NCI-H446 (cell line): ENCODE data around the gene MACO1.
A peak's percentile ranks its signal among the peaks of the same experiment; 100 is the strongest.
"Not testable (repeated sequence)": the region's sequence is repeated elsewhere in the genome, so short reads cannot be mapped to it uniquely, and the experiment has no call there.

Experiments
- DNase-seq, 2 experiments: peaks; one replicate each; lab custom pipeline; 2025; lab: John Stamatoyannopoulos, UW

Gene MACO1

GRCh38 chr1:25486602-25487001, 55.9 kb downstream of the MACO1 start:
- DNase-seq: no peak

- DNase-seq: no peak
These were observed 56.9 kb downstream of the MACO1 start for GRCh38 chr1:25487628-25488027.

DNA sequence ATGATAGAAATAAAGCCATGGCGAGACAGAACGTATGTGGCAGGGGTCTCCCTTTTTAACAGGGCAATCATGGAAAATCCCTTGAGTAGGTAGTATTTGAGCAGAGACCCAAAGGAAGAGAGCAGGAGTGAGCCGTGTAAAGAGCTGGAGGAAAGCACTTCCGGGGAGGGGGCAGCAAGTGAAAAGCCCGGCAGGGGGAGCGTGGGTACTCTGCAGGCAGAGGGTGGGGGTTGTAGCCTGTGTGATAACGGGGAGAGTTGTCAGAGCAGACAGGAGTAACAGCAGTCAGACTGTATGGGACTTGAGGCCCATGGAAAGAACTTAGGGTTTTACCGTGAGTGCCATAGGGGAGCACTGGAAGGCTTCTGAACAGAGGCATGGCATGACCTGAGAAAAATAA, 61.6 kb downstream of the MACO1 start:
- no peak for DNase-seq

DNA sequence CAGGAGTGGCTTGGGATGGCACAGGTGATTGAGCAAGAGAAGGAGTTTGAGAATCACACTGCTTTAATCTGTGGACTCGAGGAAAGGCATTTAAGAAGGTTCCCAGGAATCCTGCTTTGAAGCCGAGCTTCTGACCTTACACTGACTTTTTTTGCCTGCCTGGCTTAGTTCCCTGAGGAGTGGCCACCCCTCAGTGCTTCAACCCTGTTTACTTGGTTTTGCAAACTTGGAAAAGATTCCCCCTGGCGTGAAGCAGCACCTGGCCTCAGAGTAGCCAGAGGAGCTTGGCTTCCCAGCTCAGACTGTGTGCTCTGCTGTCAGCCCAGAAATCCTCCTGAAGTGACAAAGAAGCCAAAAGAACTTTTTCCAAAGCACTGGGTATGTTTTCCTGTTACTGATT, 64.3 kb downstream of the MACO1 start:
- no peak for DNase-seq

DNA sequence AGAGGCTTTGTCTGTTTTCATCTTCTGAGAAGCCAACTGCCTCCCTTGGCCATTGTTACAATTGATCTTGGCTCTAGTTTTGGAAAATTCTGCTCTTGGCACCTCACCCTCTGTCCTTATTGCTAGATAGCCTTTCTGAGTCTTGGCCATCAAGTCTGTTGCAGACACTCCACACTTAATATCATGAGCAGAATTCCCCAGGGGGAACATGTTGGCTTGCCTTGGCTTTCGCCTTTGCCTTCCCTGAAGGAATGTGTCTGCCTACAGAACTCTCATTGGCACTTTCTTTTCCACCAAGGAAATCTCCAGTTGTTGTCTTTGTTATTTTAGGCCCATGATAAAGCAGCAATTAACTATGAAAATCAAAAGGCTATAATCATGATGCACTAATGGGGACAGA, 70.0 kb downstream of the MACO1 start:
- no peak for DNase-seq

GRCh38 chr1:25501235-25502058, 70.8 kb downstream of the MACO1 start:
- DNase-seq: no peak

DNA sequence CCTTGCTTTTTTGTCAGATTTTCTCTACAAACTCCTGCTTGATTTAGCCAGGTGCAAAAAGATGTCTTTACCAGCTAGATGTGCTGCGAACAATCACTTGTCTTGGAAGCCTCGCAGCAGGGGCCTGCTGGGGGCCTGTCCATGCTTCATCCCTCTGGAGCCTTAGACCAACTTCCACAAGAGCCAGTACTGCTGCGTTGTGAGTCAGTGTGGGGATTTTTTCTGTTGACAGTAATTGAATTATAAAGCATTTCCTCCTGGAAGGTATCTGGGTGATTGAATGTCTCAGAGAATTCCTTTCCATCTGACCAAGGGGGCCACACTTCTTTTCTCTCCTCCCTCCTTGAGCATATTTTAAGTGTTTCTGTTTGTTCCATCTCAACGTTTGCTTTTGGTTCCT, 72.3 kb downstream of the MACO1 start:
- no peak for DNase-seq

- DNase-seq: peak in 1 of 2 experiments; percentile 36
These were observed 73.1 kb downstream of the MACO1 start for GRCh38 chr1:25503551-25504426.

- peak in 1 of 2 experiments; percentile 32 for DNase-seq
These were observed 74.3 kb downstream of the MACO1 start for GRCh38 chr1:25504706-25505595.

DNA sequence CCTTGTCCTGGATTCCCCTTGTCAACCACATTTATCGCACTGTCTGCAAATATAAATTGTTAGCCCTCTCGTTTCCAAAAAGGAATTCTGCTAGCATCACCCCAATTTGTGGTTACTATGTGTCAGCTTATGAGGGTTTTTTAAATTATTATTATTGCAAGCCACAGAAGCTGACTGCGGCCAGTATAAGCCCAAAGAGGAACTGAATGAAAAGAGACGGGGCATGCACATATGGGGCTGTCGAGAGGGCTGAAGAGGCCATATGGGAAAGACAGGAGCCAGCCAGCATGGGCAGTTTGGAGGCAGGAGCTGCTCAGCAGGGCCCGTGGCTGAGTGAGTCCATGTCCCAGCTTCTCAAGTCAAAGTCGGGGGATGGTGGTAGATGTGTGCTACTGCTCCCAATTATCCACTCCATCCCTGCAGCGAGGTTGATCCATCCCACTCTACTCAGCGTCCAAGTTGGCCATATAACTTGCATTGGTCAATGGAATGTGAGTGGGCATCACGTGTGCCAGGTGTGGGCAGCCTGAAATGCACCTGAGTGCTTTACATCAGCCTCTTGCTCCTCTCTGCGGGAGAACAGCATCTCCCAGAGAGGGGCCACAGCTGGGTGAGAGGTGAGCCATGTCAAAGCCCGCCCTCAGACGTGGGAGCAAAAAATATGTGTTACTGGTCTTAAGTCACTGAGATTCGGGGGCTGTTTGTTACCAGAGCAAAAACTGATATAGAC, 75.1 kb downstream of the MACO1 start:
- peak in 1 of 2 experiments; percentile 32 for DNase-seq

DNA sequence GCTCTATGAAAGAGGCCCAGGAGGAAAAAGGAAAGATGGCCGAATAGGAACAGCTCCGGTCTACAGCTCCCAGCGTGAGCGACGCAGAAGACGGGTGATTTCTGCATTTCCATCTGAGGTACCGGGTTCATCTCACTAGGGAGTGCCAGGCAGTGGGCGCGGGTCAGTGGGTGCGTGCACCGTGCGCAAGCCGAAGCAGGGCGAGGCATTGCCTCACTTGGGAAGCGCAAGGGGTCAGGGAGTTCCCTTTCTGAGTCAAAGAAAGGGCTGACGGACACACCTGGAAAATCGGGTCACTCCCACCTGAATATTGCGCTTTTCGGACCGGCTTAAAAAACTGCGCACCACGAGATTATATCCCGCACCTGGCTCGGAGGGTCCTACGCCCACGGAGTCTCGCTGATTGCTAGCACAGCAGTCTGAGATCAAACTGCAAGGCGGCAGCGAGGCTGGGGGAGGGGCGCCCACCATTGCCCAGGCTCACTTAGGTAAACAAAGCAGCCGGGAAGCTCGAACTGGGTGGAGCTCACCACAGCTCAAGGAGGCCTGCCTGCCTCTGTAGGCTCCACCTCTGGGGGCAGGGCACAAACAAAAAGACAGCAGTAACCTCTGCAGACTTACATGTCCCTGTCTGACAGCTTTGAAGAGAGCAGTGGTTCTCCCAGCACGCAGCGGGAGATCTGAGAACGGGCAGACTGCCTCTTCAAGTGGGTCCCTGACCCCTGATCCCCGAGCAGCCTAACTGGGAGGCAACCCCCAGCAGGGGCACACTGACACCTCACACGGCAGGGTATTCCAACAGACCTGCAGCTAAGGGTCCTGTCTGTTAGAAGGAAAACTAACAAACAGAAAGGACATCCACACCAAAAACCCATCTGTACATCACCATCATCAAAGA, 76.1 kb downstream of the MACO1 start:
- DNase-seq: not testable (repeated sequence)

- no peak for DNase-seq
These were observed 83.0 kb downstream of the MACO1 start for GRCh38 chr1:25513666-25514065.

- DNase-seq: no peak
These were observed 84.3 kb downstream of the MACO1 start for GRCh38 chr1:25515033-25515432.

GRCh38 chr1:25516686-25517085, 86.0 kb downstream of the MACO1 start:
- no peak for DNase-seq

- DNase-seq: no peak
These were observed 87.0 kb downstream of the MACO1 start for GRCh38 chr1:25517476-25518394.

DNA sequence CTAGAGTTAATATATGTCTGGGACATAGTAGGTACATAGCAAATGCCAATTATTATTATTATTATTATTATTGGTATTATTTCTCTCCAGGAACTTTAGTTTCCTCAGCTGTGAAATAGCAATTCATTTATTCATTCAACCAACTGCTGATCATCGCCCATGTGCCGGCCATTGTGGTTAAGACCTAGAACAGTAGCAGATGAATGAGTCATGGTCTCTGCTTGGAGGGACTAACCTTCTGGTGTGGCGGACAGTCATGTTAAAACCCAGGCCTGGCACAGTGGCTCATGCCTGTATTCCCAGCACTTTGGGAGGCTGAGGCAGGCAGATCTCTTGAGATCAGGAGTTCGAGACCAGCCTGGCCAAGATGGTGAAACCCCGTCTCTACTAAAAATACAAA, 88.9 kb downstream of the MACO1 start:
- DNase-seq: no peak

DNA sequence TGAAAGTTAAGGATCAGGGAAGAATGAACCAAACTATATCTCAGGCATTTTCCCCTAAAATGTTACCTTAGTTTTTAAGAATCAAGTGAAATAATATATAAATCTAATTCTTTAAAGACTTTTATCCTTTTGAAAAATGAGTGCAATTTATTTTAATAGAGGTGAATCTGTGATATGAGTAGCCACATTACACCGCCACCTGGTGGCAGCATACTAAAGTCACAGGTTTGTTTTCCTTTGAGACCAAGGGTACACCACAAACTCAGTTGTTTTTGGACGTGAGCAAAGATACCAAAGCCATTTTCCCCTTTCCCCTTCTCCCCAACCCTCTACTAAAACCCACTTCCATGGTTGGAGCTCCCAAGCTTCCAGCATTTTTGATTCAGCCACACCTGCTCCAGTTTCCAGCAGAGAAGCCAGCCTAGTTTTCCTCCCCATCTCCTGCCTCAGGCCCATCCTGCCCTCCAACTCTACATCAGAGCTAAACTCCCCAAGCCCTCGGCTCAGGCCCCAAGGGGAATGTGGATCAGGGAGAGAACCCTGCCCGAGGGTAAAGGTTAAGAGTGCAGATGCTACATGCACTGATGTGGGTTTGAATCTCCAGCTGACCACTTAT, 89.9 kb downstream of the MACO1 start:
- DNase-seq: peak; percentile 71 to 80

GRCh38 chr1:25522031-25522655, 91.4 kb downstream of the MACO1 start:
- DNase-seq: no peak
